Measurements from ENCODE around the gene S100A7A.

The S100A7A gene

GRCh38 chr1:153415850-153416570 lies at the start of gene S100A7A:
S100A7A (plus strand) TSS chr1:153416520; CDS start chr1:153418083, 1,563 bp downstream.
- DNase-seq (ENCODE audit: low read depth), result no peak

- no peak for DNase-seq (ENCODE audit: low read depth)
Observed at GRCh38 chr1:153367090-153367489, 49.2 kb upstream of the S100A7A start.

GRCh38 chr1:153368495-153368894 lies 47.8 kb upstream of the S100A7A start:
- DNase-seq (ENCODE audit: low read depth), result no peak

GRCh38 chr1:153370146-153370545 lies 46.2 kb upstream of the S100A7A start:
- no peak for DNase-seq (ENCODE audit: low read depth)

GRCh38 chr1:153371231-153371630 lies 45.1 kb upstream of the S100A7A start:
- DNase-seq (ENCODE audit: low read depth), result no peak

GRCh38 chr1:153372571-153372970 lies 43.7 kb upstream of the S100A7A start:
- DNase-seq (ENCODE audit: low read depth), result no peak

- no peak for DNase-seq (ENCODE audit: low read depth)
Observed at GRCh38 chr1:153374071-153374470, 42.2 kb upstream of the S100A7A start.

GRCh38 chr1:153375511-153375910 lies 40.8 kb upstream of the S100A7A start, which contains the start of gene S100A12:
S100A12 (minus strand) TSS chr1:153375621; CDS start chr1:153374592, 1,029 bp downstream.
- DNase-seq (ENCODE audit: low read depth), result peak; percentile 64

GRCh38 chr1:153379591-153379990 lies 36.7 kb upstream of the S100A7A start:
- no peak for DNase-seq (ENCODE audit: low read depth)

- DNase-seq (ENCODE audit: low read depth), result no peak
Observed at GRCh38 chr1:153380711-153381110, 35.6 kb upstream of the S100A7A start.

GRCh38 chr1:153384958-153385580 lies 31.3 kb upstream of the S100A7A start:
- no peak for DNase-seq (ENCODE audit: low read depth)

GRCh38 chr1:153386500-153386901 lies 29.8 kb upstream of the S100A7A start:
- no peak for DNase-seq (ENCODE audit: low read depth)

GRCh38 chr1:153387001-153387400 lies 29.3 kb upstream of the S100A7A start:
- DNase-seq (ENCODE audit: low read depth), result no peak

GRCh38 chr1:153387785-153388184 lies 28.5 kb upstream of the S100A7A start:
- DNase-seq (ENCODE audit: low read depth), result no peak

GRCh38 chr1:153389401-153389800 lies 26.9 kb upstream of the S100A7A start:
- DNase-seq (ENCODE audit: low read depth), result no peak

GRCh38 chr1:153389973-153390879 lies 26.1 kb upstream of the S100A7A start:
- no peak for DNase-seq (ENCODE audit: low read depth)

GRCh38 chr1:153390938-153391710 lies 25.2 kb upstream of the S100A7A start, which contains the start of gene S100A8:
S100A8 (minus strand) TSS chr1:153391073; CDS start chr1:153390535, 538 bp downstream.
- no peak for DNase-seq (ENCODE audit: low read depth)

GRCh38 chr1:153392258-153392657 lies 24.1 kb upstream of the S100A7A start:
- no peak for DNase-seq (ENCODE audit: low read depth)

- DNase-seq (ENCODE audit: low read depth), result no peak
Observed at GRCh38 chr1:153392822-153393221, 23.5 kb upstream of the S100A7A start.

GRCh38 chr1:153393926-153394325 lies 22.4 kb upstream of the S100A7A start:
- DNase-seq (ENCODE audit: low read depth), result no peak

- DNase-seq (ENCODE audit: low read depth), result no peak
Observed at GRCh38 chr1:153394391-153394790, 21.9 kb upstream of the S100A7A start.

Measured in GM04503 (cell line).